MM.1S (cell line): ENCODE measurements around the gene TMEM204.

Experiments
- DNase-seq: peaks from one replicate; pipeline ENCODE4 v3.0.0-alpha.2; 2015
- H2AFZ ChIP-seq: fragments of 300-600 bp; sonication (generic); 2 replicates; pipeline ENCODE4 v1.6.0; 2016; ENCODE audit warnings: antibody characterized with exemption, low read length
- H3F3A ChIP-seq: fragments of 300-600 bp; sonication (generic); 2 replicates; pipeline ENCODE4 v1.6.1; 2016; ENCODE audit warnings: mild to moderate bottlenecking, antibody characterized with exemption, low read length, moderate library complexity, mixed read lengths; ENCODE audit not compliant: insufficient read depth
- H3K27ac ChIP-seq: fragments of 300-600 bp; sonication (generic); 2 replicates; pipeline ENCODE4 v1.5.1; 2016; ENCODE audit warnings: mild to moderate bottlenecking, low read length
- H3K27me3 ChIP-seq: fragments of 300-600 bp; sonication (generic); replicated peaks from 2 replicates; pipeline ENCODE4 v1.6.0; 2016; ENCODE audit warnings: low read length; ENCODE audit not compliant: insufficient read depth
- H3K36me3 ChIP-seq: fragments of 300-600 bp; sonication (generic); replicated peaks from 2 replicates; pipeline ENCODE4 v1.6.1; 2016; ENCODE audit warnings: mild to moderate bottlenecking, low read length, mixed read lengths; ENCODE audit not compliant: insufficient read depth
- H3K4me1 ChIP-seq: fragments of 300-600 bp; sonication (generic); 2 replicates; pipeline ENCODE4 v1.6.1; 2016; ENCODE audit warnings: low read length, mixed read lengths
- H3K4me2 ChIP-seq: fragments of 300-600 bp; sonication (generic); 2 replicates; pipeline ENCODE4 v1.6.0; 2016; ENCODE audit warnings: low read depth, low read length
- H3K4me3 ChIP-seq: fragments of 300-600 bp; sonication (generic); 2 replicates; pipeline ENCODE4 v1.5.1; 2016; ENCODE audit warnings: low read length, mixed read lengths
- H3K79me2 ChIP-seq: fragments of 300-600 bp; sonication (generic); 2 replicates; pipeline ENCODE4 v1.6.1; 2016; ENCODE audit warnings: mixed run types, low read length, mixed read lengths
- H3K9ac ChIP-seq: fragments of 300-600 bp; sonication (generic); 2 replicates; pipeline ENCODE4 v1.6.1; 2016; ENCODE audit warnings: low read length, mixed read lengths
- H3K9me2 ChIP-seq: fragments of 300-600 bp; sonication (generic); replicated peaks from 2 replicates; pipeline ENCODE4 v1.6.1; 2016; ENCODE audit warnings: mild to moderate bottlenecking, low read length, mixed read lengths; ENCODE audit not compliant: insufficient read depth
- H3K9me3 ChIP-seq: fragments of 300-600 bp; sonication (generic); replicated peaks from 2 replicates; pipeline ENCODE4 v1.6.1; 2016; ENCODE audit warnings: mild to moderate bottlenecking, low read length, mixed read lengths; ENCODE audit not compliant: insufficient read depth
- H4K20me1 ChIP-seq: fragments of 300-600 bp; sonication (generic); 2 replicates; pipeline ENCODE4 v1.6.1; 2016; ENCODE audit warnings: mild to moderate bottlenecking, low read length, moderate library complexity, mixed read lengths; ENCODE audit not compliant: insufficient read depth
- CTCF ChIP-seq: fragments of 300-600 bp; sonication (generic); IDR thresholded peaks from 2 replicates; pipeline ENCODE4 v1.5.1; 2016; ENCODE audit warnings: antibody characterized with exemption, low read length, mixed read lengths
- EZH2 ChIP-seq: fragments of 300-600 bp; sonication (generic); optimal IDR thresholded peaks from 2 replicates; pipeline ENCODE3; 2017; ENCODE audit warnings: low read depth, mild to moderate bottlenecking, antibody characterized with exemption, low read length, mixed read lengths
- EZH2phosphoT487 ChIP-seq: fragments of 300-600 bp; sonication (generic); IDR thresholded peaks from 2 replicates; pipeline ENCODE4 v1.6.1; 2018; ENCODE audit warnings: antibody characterized with exemption, low read length

Gene TMEM204

GRCh38 chr16:1535391-1536291 lies 2.2 kb downstream of the TMEM204 start:
- no peak for DNase-seq
- Histone ChIP-seq H3K9me2 (no peaks in the 10 kb centered on the region), H3K9ac (no peak overlapping the region), H3K4me3 (no peak overlapping the region), H3K9me3 (no peaks in the 10 kb centered on the region), H2AFZ (no peak overlapping the region), H3K36me3 (no peaks in the 10 kb centered on the region), H3K4me2 (no peak overlapping the region), H3K4me1 (no peaks in the 10 kb centered on the region), H3K79me2 (no peaks in the 10 kb centered on the region), H3F3A (no peaks in the 10 kb centered on the region), H4K20me1 (no peaks in the 10 kb centered on the region), H3K27me3 (peaks cover 72% of the 10 kb centered on the region), H3K27ac (no peak overlapping the region)
- no peak for TF ChIP-seq CTCF
- TF ChIP-seq EZH2 = no peak
- no peak for TF ChIP-seq EZH2phosphoT487

- Histone ChIP-seq H3K4me1 (no peaks in the 10 kb centered on the region), H2AFZ (no peak overlapping the region), H3K27me3 (peaks cover 63% of the 10 kb centered on the region), H3K79me2 (no peaks in the 10 kb centered on the region), H3K36me3 (no peaks in the 10 kb centered on the region), H3K27ac (no peak overlapping the region), H3K4me3 (no peak overlapping the region), H3K9ac (no peak overlapping the region), H3K9me2 (no peaks in the 10 kb centered on the region), H4K20me1 (no peaks in the 10 kb centered on the region), H3F3A (no peaks in the 10 kb centered on the region), H3K9me3 (no peaks in the 10 kb centered on the region), H3K4me2 (no peak overlapping the region)
- no peak for DNase-seq
- TF ChIP-seq CTCF = no peak
- no peak for TF ChIP-seq EZH2
- TF ChIP-seq EZH2phosphoT487 = no peak
Observed at GRCh38 chr16:1536601-1537000, 3.1 kb downstream of the TMEM204 start.

GRCh38 chr16:1537138-1537577 lies 3.7 kb downstream of the TMEM204 start:
- no peaks in the 10 kb centered on the region for H3K4me1 ChIP-seq
- no peaks in the 10 kb centered on the region for H3K79me2 ChIP-seq
- no peak overlapping the region for H3K9ac ChIP-seq
- DNase-seq = no peak
- H3K9me3 ChIP-seq = no peaks in the 10 kb centered on the region
- no peak overlapping the region for H3K4me3 ChIP-seq
- H3K36me3 ChIP-seq = no peaks in the 10 kb centered on the region
- no peaks in the 10 kb centered on the region for H3K9me2 ChIP-seq
- no peak overlapping the region for H3K27ac ChIP-seq
- no peak overlapping the region for H2AFZ ChIP-seq
- H3K27me3 ChIP-seq = peaks cover 57% of the 10 kb centered on the region
- H4K20me1 ChIP-seq = no peaks in the 10 kb centered on the region
- TF ChIP-seq CTCF (no peak), EZH2phosphoT487 (no peak), EZH2 (no peak)
- H3F3A ChIP-seq = no peaks in the 10 kb centered on the region
- no peak overlapping the region for H3K4me2 ChIP-seq
